ENCODE results near the gene TDRD12.
"Not testable (repeated sequence)": the region's sequence is repeated elsewhere in the genome, so short reads cannot be mapped to it uniquely, and the experiment has no call there.

TDRD12 gene

DNA sequence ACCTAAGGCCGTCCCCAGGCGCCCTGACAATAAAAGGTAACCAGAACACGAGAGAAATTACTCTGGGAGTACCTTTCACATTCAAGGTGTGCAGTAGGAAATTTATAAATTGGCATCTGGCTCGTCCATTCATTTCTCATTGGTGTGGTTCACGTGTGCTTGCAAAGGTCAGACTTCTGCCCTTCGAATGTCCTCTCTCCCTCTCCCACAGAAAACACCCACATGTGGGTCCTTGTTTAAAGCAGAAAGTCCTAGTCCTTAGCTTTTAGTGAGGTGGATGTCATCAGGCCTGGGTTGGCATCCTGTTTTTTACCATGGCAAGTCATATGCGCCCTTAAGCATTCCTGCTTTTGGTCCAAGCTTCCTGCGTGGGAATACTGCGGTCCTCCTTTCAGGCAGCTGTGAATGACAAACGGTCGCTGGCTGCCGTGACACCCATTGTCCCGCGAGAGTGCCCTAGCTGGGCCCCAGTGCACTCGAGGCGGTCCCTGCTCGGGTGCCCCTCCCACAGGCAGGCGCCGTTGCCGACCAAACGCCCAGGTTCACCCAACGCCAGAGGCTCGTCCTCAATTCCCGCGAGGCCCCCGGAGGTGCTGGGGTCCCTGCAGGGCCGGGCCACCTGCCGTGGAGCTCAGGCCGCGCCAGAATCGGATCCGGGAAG, 28.1 kb upstream of the TDRD12 start, which contains the start of gene NUDT19:
Gene NUDT19, plus strand, starts transcription at position 531 of the 661 bp plus-strand sequence. CDS start 140 bp downstream, outside the sequence.
- Histone ChIP-seq H3F3A (ENCODE audit: insufficient read depth) (no peaks in the 10 kb centered on the region), H2AFZ (ENCODE audit: low read depth, low read length, severe bottlenecking) (peak within 1 kb of the TSS; percentile 66), H3K27me3 (ENCODE audit: low read length) (no peaks in the 10 kb centered on the region), H3K9me3 (ENCODE audit: insufficient read depth, low read length) (no peaks in the 10 kb centered on the region), H3K4me3 (ENCODE audit: insufficient read depth, low read length, poor library complexity, severe bottlenecking) (peak within 1 kb of the TSS; percentile 49), H3K36me3 (ENCODE audit: low read length) (no peaks in the 10 kb centered on the region), H3K27ac (ENCODE audit: low read depth, low read length) (peak within 1 kb of the TSS; percentile 12), H3K9me2 (replicated peaks; ENCODE audit: insufficient read depth, low read length) (no peaks in the 10 kb centered on the region), H3K9ac (ENCODE audit: low read length) (peak within 1 kb of the TSS; percentile 78), H3K4me2 (ENCODE audit: low read depth, low read length, poor library complexity, severe bottlenecking) (peak within 1 kb of the TSS; percentile 60), H3K79me2 (ENCODE audit: insufficient read depth, low read length) (peaks cover 31% of the 10 kb centered on the region), H4K20me1 (ENCODE audit: low read depth, low read length) (no peaks in the 10 kb centered on the region)
- TF ChIP-seq, protein P1, sequence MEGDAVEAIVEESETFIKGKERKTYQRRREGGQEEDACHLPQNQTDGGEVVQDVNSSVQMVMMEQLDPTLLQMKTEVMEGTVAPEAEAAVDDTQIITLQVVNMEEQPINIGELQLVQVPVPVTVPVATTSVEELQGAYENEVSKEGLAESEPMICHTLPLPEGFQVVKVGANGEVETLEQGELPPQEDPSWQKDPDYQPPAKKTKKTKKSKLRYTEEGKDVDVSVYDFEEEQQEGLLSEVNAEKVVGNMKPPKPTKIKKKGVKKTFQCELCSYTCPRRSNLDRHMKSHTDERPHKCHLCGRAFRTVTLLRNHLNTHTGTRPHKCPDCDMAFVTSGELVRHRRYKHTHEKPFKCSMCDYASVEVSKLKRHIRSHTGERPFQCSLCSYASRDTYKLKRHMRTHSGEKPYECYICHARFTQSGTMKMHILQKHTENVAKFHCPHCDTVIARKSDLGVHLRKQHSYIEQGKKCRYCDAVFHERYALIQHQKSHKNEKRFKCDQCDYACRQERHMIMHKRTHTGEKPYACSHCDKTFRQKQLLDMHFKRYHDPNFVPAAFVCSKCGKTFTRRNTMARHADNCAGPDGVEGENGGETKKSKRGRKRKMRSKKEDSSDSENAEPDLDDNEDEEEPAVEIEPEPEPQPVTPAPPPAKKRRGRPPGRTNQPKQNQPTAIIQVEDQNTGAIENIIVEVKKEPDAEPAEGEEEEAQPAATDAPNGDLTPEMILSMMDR (IDR thresholded peaks at IDR 0.05; ENCODE audit: insufficient read depth, low read length, poor library complexity, severe bottlenecking) = no peak
- TF ChIP-seq EZH2phosphoT487 (conservative IDR thresholded peaks at IDR 0.05; ENCODE audit: low read length) = no peak

- H2AFZ ChIP-seq (ENCODE audit: low read depth, low read length, severe bottlenecking) = peak overlapping the region; percentile 66
Measured at GRCh38 chr19:32691952-32692726, 27.4 kb upstream of the TDRD12 start.

GRCh38 chr19:32692727-32693061, 26.9 kb upstream of the TDRD12 start:
- Histone ChIP-seq H3F3A (ENCODE audit: insufficient read depth) (no peaks in the 10 kb centered on the region), H3K9me3 (ENCODE audit: insufficient read depth, low read length) (no peaks in the 10 kb centered on the region), H3K9ac (ENCODE audit: low read length) (peak overlapping the region; percentile 78), H3K4me2 (ENCODE audit: low read depth, low read length, poor library complexity, severe bottlenecking) (peak overlapping the region; percentile 60), H4K20me1 (ENCODE audit: low read depth, low read length) (no peaks in the 10 kb centered on the region), H3K4me3 (ENCODE audit: insufficient read depth, low read length, poor library complexity, severe bottlenecking) (peak overlapping the region; percentile 49), H3K27ac (ENCODE audit: low read depth, low read length) (peak overlapping the region; percentile 12; the same call in 1 of the 2 replicates), H3K9me2 (replicated peaks; ENCODE audit: insufficient read depth, low read length) (no peaks in the 10 kb centered on the region), H3K36me3 (ENCODE audit: low read length) (no peaks in the 10 kb centered on the region), H3K27me3 (ENCODE audit: low read length) (no peaks in the 10 kb centered on the region), H3K79me2 (ENCODE audit: insufficient read depth, low read length) (peaks cover 38% of the 10 kb centered on the region), H2AFZ (ENCODE audit: low read depth, low read length, severe bottlenecking) (no peak overlapping the region)
- TF ChIP-seq, protein P1 (IDR thresholded peaks at IDR 0.05; ENCODE audit: insufficient read depth, low read length, poor library complexity, severe bottlenecking) = no peak
- no peak for TF ChIP-seq EZH2phosphoT487 (conservative IDR thresholded peaks at IDR 0.05; ENCODE audit: low read length)

More at GRCh38 chr19:32691952-32692726, 27.4 kb upstream of the TDRD12 start:
- no peak for TF ChIP-seq EZH2phosphoT487 (conservative IDR thresholded peaks at IDR 0.05; ENCODE audit: low read length)
- TF ChIP-seq, protein P1 (IDR thresholded peaks at IDR 0.05; ENCODE audit: insufficient read depth, low read length, poor library complexity, severe bottlenecking) = no peak
- Histone ChIP-seq H3K4me3 (ENCODE audit: insufficient read depth, low read length, poor library complexity, severe bottlenecking) (peak overlapping the region; percentile 49), H3K79me2 (ENCODE audit: insufficient read depth, low read length) (peaks cover 36% of the 10 kb centered on the region), H3K9me2 (replicated peaks; ENCODE audit: insufficient read depth, low read length) (no peaks in the 10 kb centered on the region), H3K36me3 (ENCODE audit: low read length) (no peaks in the 10 kb centered on the region), H3K9ac (ENCODE audit: low read length) (peak overlapping the region; percentile 78), H3K27me3 (ENCODE audit: low read length) (no peaks in the 10 kb centered on the region), H3K27ac (ENCODE audit: low read depth, low read length) (peak overlapping the region; percentile 12), H4K20me1 (ENCODE audit: low read depth, low read length) (no peaks in the 10 kb centered on the region), H3F3A (ENCODE audit: insufficient read depth) (no peaks in the 10 kb centered on the region), H3K4me2 (ENCODE audit: low read depth, low read length, poor library complexity, severe bottlenecking) (peak overlapping the region; percentile 60), H3K9me3 (ENCODE audit: insufficient read depth, low read length) (no peaks in the 10 kb centered on the region)

- H3K9me2 ChIP-seq (replicated peaks; ENCODE audit: insufficient read depth, low read length); H4K20me1 ChIP-seq (ENCODE audit: low read depth, low read length); H3K27me3 ChIP-seq (ENCODE audit: low read length); H2AFZ ChIP-seq (ENCODE audit: low read depth, low read length, severe bottlenecking); H3K27ac ChIP-seq (ENCODE audit: low read depth, low read length); H3K36me3 ChIP-seq (ENCODE audit: low read length); H3K9me3 ChIP-seq (ENCODE audit: insufficient read depth, low read length); H3F3A ChIP-seq (ENCODE audit: insufficient read depth): not testable (repeated sequence)
- peak overlapping the region; percentile 49 for H3K4me3 ChIP-seq (ENCODE audit: insufficient read depth, low read length, poor library complexity, severe bottlenecking)
- peak overlapping the region; percentile 78 for H3K9ac ChIP-seq (ENCODE audit: low read length)
- peaks cover 38% of the 10 kb centered on the region for H3K79me2 ChIP-seq (ENCODE audit: insufficient read depth, low read length)
- peak overlapping the region; percentile 60 for H3K4me2 ChIP-seq (ENCODE audit: low read depth, low read length, poor library complexity, severe bottlenecking)
Measured at GRCh38 chr19:32693151-32694108, 26.1 kb upstream of the TDRD12 start.

- not testable (repeated sequence) for H3K9me3 ChIP-seq (ENCODE audit: insufficient read depth, low read length); H2AFZ ChIP-seq (ENCODE audit: low read depth, low read length, severe bottlenecking); H4K20me1 ChIP-seq (ENCODE audit: low read depth, low read length); H3K9me2 ChIP-seq (replicated peaks; ENCODE audit: insufficient read depth, low read length); H3K36me3 ChIP-seq (ENCODE audit: low read length); H3K27me3 ChIP-seq (ENCODE audit: low read length); H3K27ac ChIP-seq (ENCODE audit: low read depth, low read length); H3F3A ChIP-seq (ENCODE audit: insufficient read depth)
- Histone ChIP-seq H3K79me2 (ENCODE audit: insufficient read depth, low read length) (peaks cover 38% of the 10 kb centered on the region), H3K9ac (ENCODE audit: low read length) (0 out of 2 replicates have a peak overlapping the region, but pooled peaks have one; percentile 2), H3K4me2 (ENCODE audit: low read depth, low read length, poor library complexity, severe bottlenecking) (peak overlapping the region; percentile 60), H3K4me3 (ENCODE audit: insufficient read depth, low read length, poor library complexity, severe bottlenecking) (peak overlapping the region; percentile 35)
Measured at GRCh38 chr19:32694316-32694715, 25.3 kb upstream of the TDRD12 start.

Measured in SU-DHL-6 (cell line).